GM23338 (cell line): ENCODE results near the gene MRM2. TPM values are rescaled to one million over a fixed set of nuclear protein-coding genes. Genes with fewer than 3 reads are reported as not detected.

Source experiments
- ATAC-seq: fragments of 200-7000 bp; cut with Tn5 transposase; 3 replicates; pipeline ENCODE4 v1.9.1; 2020
- DNase-seq: peaks from one replicate; pipeline ENCODE4 v3.0.0-alpha.2; 2015; ENCODE audit warnings: low spot score
- H2AFZ ChIP-seq: fragments of 200-600 bp; sonication (generic); 2 replicates; pipeline ENCODE4 v1.8.0; 2016; ENCODE audit warnings: antibody characterized with exemption, mild to moderate bottlenecking, moderate library complexity
- H3F3A ChIP-seq: fragments of 200-600 bp; sonication (generic); replicated peaks from 2 replicates; pipeline ENCODE4 v1.8.0; 2017; ENCODE audit warnings: antibody characterized with exemption, mixed run types, low read depth
- H3K27ac ChIP-seq: fragments of 200-600 bp; sonication (generic); 2 replicates; pipeline ENCODE4 v1.6.1; 2016; ENCODE audit warnings: low read depth
- H3K27me3 ChIP-seq: fragments of 200-600 bp; sonication (generic); 2 replicates; pipeline ENCODE4 v1.8.0; 2016; ENCODE audit warnings: mild to moderate bottlenecking, mixed run types, moderate library complexity; ENCODE audit not compliant: insufficient read depth
- H3K36me3 ChIP-seq: fragments of 200-600 bp; sonication (generic); 2 replicates; pipeline ENCODE4 v1.8.0; 2016; ENCODE audit warnings: mild to moderate bottlenecking; ENCODE audit not compliant: insufficient read depth
- H3K4me1 ChIP-seq: fragments of 200-600 bp; sonication (generic); 2 replicates; pipeline ENCODE4 v1.8.0; 2016; ENCODE audit warnings: mild to moderate bottlenecking, moderate library complexity; ENCODE audit not compliant: insufficient read depth
- H3K4me2 ChIP-seq: fragments of 200-600 bp; sonication (generic); 2 replicates; pipeline ENCODE4 v1.7.1; 2017; ENCODE audit warnings: mixed run types
- H3K4me3 ChIP-seq: fragments of 200-600 bp; sonication (generic); 2 replicates; pipeline ENCODE4 v1.6.1; 2016; ENCODE audit warnings: mixed run types
- H3K79me2 ChIP-seq: fragments of 200-600 bp; sonication (generic); replicated peaks from 2 replicates; pipeline ENCODE4 v1.8.0; 2017; ENCODE audit warnings: mild to moderate bottlenecking; ENCODE audit not compliant: insufficient read depth
- H3K9me2 ChIP-seq: fragments of 200-600 bp; sonication (generic); 2 replicates; pipeline ENCODE4 v1.8.0; 2017; ENCODE audit not compliant: insufficient read depth
- H4K20me1 ChIP-seq: fragments of 200-600 bp; sonication (generic); replicated peaks from 2 replicates; pipeline ENCODE4 v1.8.0; 2017; ENCODE audit warnings: mild to moderate bottlenecking; ENCODE audit not compliant: insufficient read depth
- H3K27ac Mint-ChIP-seq: 2 replicates; pipeline ENCODE4 v1.8.0; 2020; ENCODE audit warnings: inconsistent platforms, mild to moderate bottlenecking, moderate library complexity, mixed read lengths
- H3K27me3 Mint-ChIP-seq: 3 replicates; pipeline ENCODE4 v1.8.0; 2022; ENCODE audit warnings: low read depth, mild to moderate bottlenecking, moderate library complexity, mixed read lengths, inconsistent platforms; ENCODE audit not compliant: insufficient read depth, poor library complexity
- H3K36me3 Mint-ChIP-seq: 3 replicates; pipeline ENCODE4 v1.8.0; 2021; ENCODE audit warnings: low read depth, mild to moderate bottlenecking, inconsistent platforms, moderate library complexity, mixed read lengths
- H3K4me1 Mint-ChIP-seq: 3 replicates; pipeline ENCODE4 v1.8.0; 2020; ENCODE audit warnings: mild to moderate bottlenecking, inconsistent platforms, mixed read lengths
- H3K4me3 Mint-ChIP-seq: 3 replicates; pipeline ENCODE4 v1.8.0; 2021; ENCODE audit warnings: moderate library complexity, mild to moderate bottlenecking, inconsistent platforms, mixed read lengths
- H3K9me3 Mint-ChIP-seq: 3 replicates; pipeline ENCODE4 v1.8.0; 2020; ENCODE audit warnings: moderate library complexity, mild to moderate bottlenecking, inconsistent platforms, mixed read lengths
- CREB1 ChIP-seq: fragments of 250-450 bp; sonication (Bioruptor Pico); IDR thresholded peaks from 2 replicates; pipeline ENCODE4 v1.5.0; 2020; ENCODE audit warnings: low read depth, mild to moderate bottlenecking, moderate library complexity
- CTCF ChIP-seq, 2 experiments: fragments of 200-600 bp in 1 of 2; sonication (generic) in 1 of 2; conservative IDR thresholded peaks; 2 replicates each; pipeline versions ENCODE4 v1.5.1 to v1.6.1; 2016 to 2017; ENCODE audit warnings: antibody characterized with exemption in 2 of 2, low read depth in 2 of 2, mild to moderate bottlenecking in 2 of 2, moderate library complexity in 1 of 2
- ETS1 ChIP-seq: IDR thresholded peaks from 2 replicates; pipeline ENCODE4 v1.6.1; 2016; ENCODE audit warnings: antibody characterized with exemption
- EZH2 ChIP-seq: fragments of 200-600 bp; sonication (generic); IDR thresholded peaks from one replicate; pipeline ENCODE4 v1.8.0; 2017; ENCODE audit warnings: antibody characterized with exemption, mild to moderate bottlenecking, low read depth; ENCODE audit not compliant: unreplicated experiment
- EZH2phosphoT487 ChIP-seq: fragments of 200-600 bp; sonication (generic); IDR thresholded peaks from one replicate; pipeline ENCODE4 v1.8.1; 2018; ENCODE audit warnings: antibody characterized with exemption; ENCODE audit not compliant: unreplicated experiment
- JUNB ChIP-seq: IDR thresholded peaks from one replicate; pipeline ENCODE4 v1.6.1; 2016; ENCODE audit warnings: antibody characterized with exemption; ENCODE audit not compliant: unreplicated experiment
- NANOG ChIP-seq: IDR thresholded peaks from 2 replicates; pipeline ENCODE4 v1.6.1; 2016; ENCODE audit warnings: antibody characterized with exemption, borderline replicate concordance
- POLR2AphosphoS5 ChIP-seq: IDR thresholded peaks from 2 replicates; pipeline ENCODE4 v1.6.1; 2016; ENCODE audit warnings: antibody characterized with exemption, low read depth
- REST ChIP-seq: IDR thresholded peaks from one replicate; pipeline ENCODE4 v1.6.1; 2018; ENCODE audit warnings: antibody characterized with exemption; ENCODE audit not compliant: unreplicated experiment
- STAT1 ChIP-seq: IDR thresholded peaks from one replicate; pipeline ENCODE4 v1.6.1; 2016; ENCODE audit warnings: antibody characterized with exemption; ENCODE audit not compliant: unreplicated experiment
- ZNF114 ChIP-seq: fragments of 250-450 bp; sonication (Bioruptor Pico); IDR thresholded peaks from 2 replicates; pipeline ENCODE4 v1.5.0; 2020; ENCODE audit warnings: mild to moderate bottlenecking, moderate library complexity
- ZNF331 ChIP-seq: fragments of 250-450 bp; sonication (Bioruptor Pico); IDR thresholded peaks from 2 replicates; pipeline ENCODE4 v1.5.0; 2020; ENCODE audit warnings: low read depth, mild to moderate bottlenecking, moderate library complexity
- ZNF462 ChIP-seq: fragments of 250-450 bp; sonication (Bioruptor Pico); IDR thresholded peaks from 2 replicates; pipeline ENCODE4 v1.5.0; 2020; ENCODE audit warnings: mild to moderate bottlenecking, moderate library complexity
- polyA plus RNA-seq: library from polyadenylated mRNA; unstranded; fragments of >200 nt; fragmentation: Nextera tagmentation; extraction: Ambion mirVana; gene quantifications from 2 replicates; pipeline ENCODE4 v1.2.1, GENCODE V29; 2016
- total RNA-seq: library from RNA; depleted of rRNA; stranded (reverse); fragments of >200 nt; shearing (Covaris generic); gene quantifications from 2 replicates; pipeline ENCODE4 v1.2.3, GENCODE V29; 2014

The MRM2 gene
- total and polyA plus RNA-seq, 2 experiments from 2014 or later: 30.0 to 37.8 TPM

GRCh38 chr7:2243458-2243857 lies 1.5 kb upstream of the MRM2 start:
- peak overlapping the region; percentile 94 for H3K4me3 ChIP-seq
- no peak for DNase-seq
- H3K4me2 ChIP-seq: peak overlapping the region; percentile 89
- no peaks in the 10 kb centered on the region for H3K9me3 Mint-ChIP-seq
- H3K27ac ChIP-seq: no peak overlapping the region
- H3F3A ChIP-seq: no peaks in the 10 kb centered on the region
- peaks cover 32% of the 10 kb centered on the region for H3K79me2 ChIP-seq
- peak overlapping the region; percentile 27; the same call in 1 of the 2 replicates for H3K27ac Mint-ChIP-seq
- H3K36me3 ChIP-seq: peaks cover 2% of the 10 kb centered on the region; the same call in 1 of the 2 replicates
- H3K9me2 ChIP-seq: no peaks in the 10 kb centered on the region
- ATAC-seq: no peak
- H3K27me3 ChIP-seq: no peaks in the 10 kb centered on the region
- H3K4me1 ChIP-seq: peaks cover 16% of the 10 kb centered on the region
- peaks cover 11% of the 10 kb centered on the region for H3K27me3 Mint-ChIP-seq
- H2AFZ ChIP-seq: no peak overlapping the region
- peak overlapping the region; percentile 90 for H3K4me3 Mint-ChIP-seq
- TF ChIP-seq CREB1: no peak
- no peak for TF ChIP-seq JUNB
- TF ChIP-seq STAT1: no peak
- TF ChIP-seq CTCF (conservative IDR thresholded peaks at IDR 0.05; ENCODE audit: low read depth in 2 of 2): no peak
- no peak for TF ChIP-seq REST
- TF ChIP-seq EZH2: no peak
- TF ChIP-seq POLR2AphosphoS5: no peak
- no peak for TF ChIP-seq ETS1
- TF ChIP-seq EZH2phosphoT487: no peak
- TF ChIP-seq ZNF462 (CRISPR knock-in tag): no peak
- no peak for TF ChIP-seq ZNF331 (CRISPR knock-in tag)
- TF ChIP-seq ZNF114 (CRISPR knock-in tag): no peak
- no peak for TF ChIP-seq NANOG
- H4K20me1 ChIP-seq: no peaks in the 10 kb centered on the region; the same call in 1 of the 2 replicates
- peaks cover 16% of the 10 kb centered on the region for H3K36me3 Mint-ChIP-seq
- peaks cover 9% of the 10 kb centered on the region for H3K4me1 Mint-ChIP-seq
